ENCODE measurements around the gene KIF6. TPM values are rescaled to one million over a fixed set of nuclear protein-coding genes. Genes with fewer than 3 reads are reported as not detected.

The KIF6 gene
- total RNA-seq, 1 donor from 2014 or later: 1.3 TPM

GRCh38 chr6:39415482-39415881, 309.7 kb downstream of the KIF6 start:
- TF ChIP-seq CTCF (IDR thresholded peaks at IDR 0.05): no peak
- Mint-ChIP-seq H3K36me3 (ENCODE audit: unreplicated experiment) (peaks cover 3% of the 10 kb centered on the region), H3K9me3 (ENCODE audit: unreplicated experiment) (peaks cover 2% of the 10 kb centered on the region), H3K4me3 (ENCODE audit: unreplicated experiment) (no peak overlapping the region), H3K27ac (ENCODE audit: unreplicated experiment) (peak overlapping the region; percentile 97), H3K4me1 (ENCODE audit: unreplicated experiment) (peaks cover 44% of the 10 kb centered on the region), H3K27me3 (ENCODE audit: unreplicated experiment) (no peaks in the 10 kb centered on the region)
- no peak for DNase-seq (ENCODE audit: extremely low spot score, unreplicated experiment)

DNA sequence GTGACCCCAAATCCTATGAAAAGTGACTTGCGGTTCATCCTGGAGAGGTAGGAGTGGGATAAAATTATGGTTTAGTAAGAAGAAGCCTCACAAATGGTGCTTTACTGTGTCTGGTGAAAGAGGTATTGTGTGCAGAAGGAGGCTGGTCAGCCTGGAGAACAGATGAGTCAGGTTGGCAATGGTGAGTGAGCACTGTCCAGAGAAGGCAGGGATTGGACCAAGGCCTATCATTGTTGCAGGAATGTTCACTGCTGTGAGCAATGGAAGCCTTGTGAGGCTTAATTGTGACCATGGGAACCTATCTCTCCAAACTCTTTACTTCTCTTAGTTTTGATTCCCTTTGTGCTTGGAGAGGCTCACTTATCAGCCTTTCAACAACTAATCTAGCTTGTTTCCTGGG, 313.7 kb downstream of the KIF6 start:
- Mint-ChIP-seq H3K27ac (ENCODE audit: unreplicated experiment) (no peak overlapping the region), H3K36me3 (ENCODE audit: unreplicated experiment) (peaks cover 3% of the 10 kb centered on the region), H3K27me3 (ENCODE audit: unreplicated experiment) (no peaks in the 10 kb centered on the region), H3K4me1 (ENCODE audit: unreplicated experiment) (peaks cover 16% of the 10 kb centered on the region), H3K9me3 (ENCODE audit: unreplicated experiment) (no peaks in the 10 kb centered on the region), H3K4me3 (ENCODE audit: unreplicated experiment) (no peak overlapping the region)
- no peak for TF ChIP-seq CTCF (IDR thresholded peaks at IDR 0.05)
- no peak for DNase-seq (ENCODE audit: extremely low spot score, unreplicated experiment)

- H3K36me3 Mint-ChIP-seq (ENCODE audit: unreplicated experiment): peaks cover 3% of the 10 kb centered on the region
- H3K27ac Mint-ChIP-seq (ENCODE audit: unreplicated experiment): no peak overlapping the region
- TF ChIP-seq CTCF (IDR thresholded peaks at IDR 0.05): no peak
- peaks cover 12% of the 10 kb centered on the region for H3K4me1 Mint-ChIP-seq (ENCODE audit: unreplicated experiment)
- no peaks in the 10 kb centered on the region for H3K27me3 Mint-ChIP-seq (ENCODE audit: unreplicated experiment)
- H3K4me3 Mint-ChIP-seq (ENCODE audit: unreplicated experiment): no peak overlapping the region
- no peaks in the 10 kb centered on the region for H3K9me3 Mint-ChIP-seq (ENCODE audit: unreplicated experiment)
- DNase-seq (ENCODE audit: extremely low spot score, unreplicated experiment): no peak
These were observed 314.2 kb downstream of the KIF6 start for GRCh38 chr6:39411001-39411400.

- H3K27me3 Mint-ChIP-seq (ENCODE audit: unreplicated experiment): no peaks in the 10 kb centered on the region
- no peak for DNase-seq (ENCODE audit: extremely low spot score, unreplicated experiment)
- TF ChIP-seq CTCF (IDR thresholded peaks at IDR 0.05): no peak
- no peak overlapping the region for H3K4me3 Mint-ChIP-seq (ENCODE audit: unreplicated experiment)
- H3K9me3 Mint-ChIP-seq (ENCODE audit: unreplicated experiment): no peaks in the 10 kb centered on the region
- peaks cover 3% of the 10 kb centered on the region for H3K36me3 Mint-ChIP-seq (ENCODE audit: unreplicated experiment)
- H3K27ac Mint-ChIP-seq (ENCODE audit: unreplicated experiment): no peak overlapping the region
- peaks cover 2% of the 10 kb centered on the region for H3K4me1 Mint-ChIP-seq (ENCODE audit: unreplicated experiment)
These were observed 315.3 kb downstream of the KIF6 start for GRCh38 chr6:39409889-39410288.

DNA sequence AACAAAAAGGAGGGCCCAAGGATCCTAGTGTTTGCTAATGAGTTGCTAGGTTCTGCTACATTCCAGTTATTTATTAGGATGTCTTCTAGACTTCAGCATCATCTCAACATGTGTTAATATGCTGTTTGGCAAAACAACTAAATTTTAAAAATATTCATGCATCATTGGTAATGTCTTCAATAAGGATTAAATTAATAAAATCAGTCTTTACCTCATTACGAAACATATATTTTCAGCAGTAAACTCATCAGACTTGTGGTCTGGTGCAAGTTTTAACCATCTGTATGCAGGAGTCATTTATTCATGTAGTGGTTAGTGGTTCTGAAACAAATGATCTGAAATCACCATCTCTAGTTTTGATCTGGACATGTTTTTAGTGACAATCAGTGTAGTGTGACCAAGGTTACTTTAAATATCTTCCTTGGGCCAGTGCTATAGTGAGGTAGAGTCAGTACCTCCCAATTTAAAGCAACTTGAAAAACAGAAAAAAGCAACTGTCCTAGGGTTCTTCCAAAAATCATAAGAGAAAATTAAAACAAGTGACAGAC, 317.7 kb downstream of the KIF6 start:
- Mint-ChIP-seq H3K4me3 (ENCODE audit: unreplicated experiment) (no peak overlapping the region), H3K4me1 (ENCODE audit: unreplicated experiment) (peaks cover 2% of the 10 kb centered on the region), H3K27me3 (ENCODE audit: unreplicated experiment) (no peaks in the 10 kb centered on the region), H3K27ac (ENCODE audit: unreplicated experiment) (no peak overlapping the region), H3K9me3 (ENCODE audit: unreplicated experiment) (no peaks in the 10 kb centered on the region), H3K36me3 (ENCODE audit: unreplicated experiment) (no peaks in the 10 kb centered on the region)
- no peak for DNase-seq (ENCODE audit: extremely low spot score, unreplicated experiment)
- no peak for TF ChIP-seq CTCF (IDR thresholded peaks at IDR 0.05)

Data from osteocyte (in vitro differentiated cells).